HG02885 (cell line): Measurements from ENCODE around the gene GTF2I.
"Not testable (repeated sequence)": the region's sequence is repeated elsewhere in the genome, so short reads cannot be mapped to it uniquely, and the experiment has no call there.

Experiments
- ATAC-seq: cut with Tn5 transposase; IDR thresholded peaks from one replicate; pipeline ENCODE4 v1.9.1; 2021; ENCODE audit warnings: mild to moderate bottlenecking; ENCODE audit not compliant: unreplicated experiment, poor library complexity

Gene GTF2I

GRCh38 chr7:74770062-74770461, 112.5 kb downstream of the GTF2I start:
- not testable (repeated sequence) for ATAC-seq

DNA sequence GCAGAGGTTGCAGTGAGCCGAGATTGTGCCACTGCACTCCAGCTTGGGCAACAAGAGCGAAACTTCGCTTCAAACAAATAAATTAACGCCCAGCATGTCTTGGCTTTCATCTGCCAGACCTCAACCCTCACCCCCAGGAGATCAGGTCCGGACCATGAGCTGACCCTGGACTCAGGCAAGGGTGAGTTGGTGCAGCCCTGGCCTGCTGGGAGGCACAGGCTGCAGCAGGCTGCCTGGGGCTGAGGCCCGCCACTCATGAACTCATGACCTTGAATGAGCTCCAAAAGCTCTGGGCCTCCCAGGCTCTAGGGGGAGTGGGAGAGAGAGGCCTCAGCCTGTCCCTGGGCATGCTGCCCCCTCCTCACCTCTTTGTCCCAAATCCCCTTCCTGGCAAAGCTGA, 114.6 kb downstream of the GTF2I start:
- not testable (repeated sequence) for ATAC-seq

DNA sequence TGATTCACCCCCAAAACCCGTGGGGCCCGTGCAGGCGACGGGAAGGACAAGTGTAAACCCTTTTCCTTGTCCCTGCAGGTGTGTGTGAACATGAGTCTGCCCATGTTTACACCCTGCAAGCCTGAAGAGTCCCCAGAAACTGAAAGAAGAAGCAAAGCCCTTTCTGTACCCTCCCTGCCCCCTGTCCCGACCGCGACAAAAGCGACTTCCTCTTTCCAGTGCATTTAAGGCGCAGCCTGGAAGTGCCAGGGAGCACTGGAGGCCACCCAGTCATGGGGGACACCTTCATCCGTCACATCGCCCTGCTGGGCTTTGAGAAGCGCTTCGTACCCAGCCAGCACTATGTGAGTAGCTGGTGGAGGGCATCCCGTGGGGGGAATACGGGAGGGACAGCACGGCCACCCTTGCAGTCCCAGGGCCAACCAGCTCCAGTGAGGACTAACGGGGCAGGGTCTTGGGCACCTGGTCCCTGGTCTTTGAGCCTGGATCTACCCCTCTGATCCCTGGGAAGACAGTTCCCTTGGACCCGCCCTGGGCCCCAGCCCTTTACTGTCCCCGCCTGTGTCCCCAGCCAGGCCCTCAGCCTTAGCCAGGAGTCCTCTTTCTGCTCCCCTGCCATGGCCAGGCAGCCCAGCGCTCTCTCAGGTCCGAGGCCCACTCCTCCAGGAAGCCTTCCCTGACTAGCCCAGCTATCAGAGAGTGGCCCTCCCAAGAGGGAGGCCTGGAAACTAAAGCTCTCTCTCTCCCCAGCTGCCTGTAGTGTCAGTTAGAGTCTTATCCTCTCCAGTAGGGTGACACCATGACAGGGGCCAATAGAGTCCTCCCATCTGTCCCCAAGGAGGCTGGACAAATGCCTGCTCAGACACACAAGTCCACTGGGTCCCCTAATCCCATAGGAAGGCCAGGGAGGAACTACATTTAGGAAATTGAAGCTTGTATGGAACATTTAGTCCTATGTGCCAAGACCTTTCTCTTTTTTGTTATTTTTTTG, 116.5 kb downstream of the GTF2I start, which contains the start of gene NCF1:
TSS of gene NCF1 (plus strand) at position 252 of the 991 bp plus-strand sequence. CDS start at position 273, 21 bp downstream.
- peak; percentile 77 for ATAC-seq

DNA sequence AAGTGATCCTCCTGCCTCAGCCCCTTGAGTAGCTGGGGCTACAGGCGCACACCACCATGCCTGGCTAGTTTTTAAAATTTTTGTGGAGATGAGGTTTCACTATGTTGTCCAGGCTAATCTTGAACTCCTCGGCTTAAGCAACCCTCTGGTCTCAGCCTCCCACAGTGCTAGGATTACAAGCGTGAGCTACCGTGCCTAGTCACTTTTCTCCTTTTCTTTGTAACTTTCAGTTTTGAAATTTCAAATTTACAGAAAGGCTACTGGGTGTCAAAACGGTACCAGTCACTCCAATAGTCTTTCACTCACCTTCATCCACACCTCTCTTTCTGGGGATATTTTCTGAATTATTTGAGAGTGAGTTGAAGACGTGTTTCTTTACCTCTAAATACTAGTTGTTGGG, 117.6 kb downstream of the GTF2I start:
- peak; percentile 46 for ATAC-seq

DNA sequence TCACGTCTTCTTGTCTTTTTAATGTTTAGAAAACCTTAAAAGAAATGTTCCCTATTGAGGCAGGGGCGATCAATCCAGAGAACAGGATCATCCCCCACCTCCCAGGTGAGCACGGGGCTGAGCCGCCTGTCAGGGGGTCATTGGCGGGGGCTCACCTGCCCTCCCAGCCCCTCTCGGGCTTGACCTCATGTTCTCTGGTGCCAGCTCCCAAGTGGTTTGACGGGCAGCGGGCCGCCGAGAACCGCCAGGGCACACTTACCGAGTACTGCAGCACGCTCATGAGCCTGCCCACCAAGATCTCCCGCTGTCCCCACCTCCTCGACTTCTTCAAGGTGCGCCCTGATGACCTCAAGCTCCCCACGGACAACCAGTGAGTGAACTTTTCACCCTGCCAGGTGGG, 121.5 kb downstream of the GTF2I start:
- not testable (repeated sequence) for ATAC-seq

GRCh38 chr7:74781746-74782145, 124.2 kb downstream of the GTF2I start:
- not testable (repeated sequence) for ATAC-seq

DNA sequence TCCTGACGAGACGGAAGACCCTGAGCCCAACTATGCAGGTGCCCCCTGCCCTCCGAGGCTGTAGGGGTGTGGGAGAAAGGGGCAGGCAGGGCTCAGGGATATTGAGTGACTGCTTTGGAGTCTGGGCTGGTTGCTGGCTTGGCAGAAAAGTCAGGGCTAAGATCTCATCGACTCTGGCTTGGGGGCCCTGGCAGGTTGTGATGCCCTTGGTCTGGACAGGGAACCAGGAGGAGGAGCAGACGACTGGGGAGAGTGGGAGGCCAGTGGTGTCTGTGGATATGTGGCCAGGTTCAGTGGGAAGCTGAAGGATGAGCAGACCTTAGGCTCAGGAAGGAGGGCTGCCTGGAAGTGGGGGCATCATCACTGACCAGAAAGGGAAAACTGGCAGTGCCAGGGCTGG, 126.1 kb downstream of the GTF2I start:
- ATAC-seq: not testable (repeated sequence)

DNA sequence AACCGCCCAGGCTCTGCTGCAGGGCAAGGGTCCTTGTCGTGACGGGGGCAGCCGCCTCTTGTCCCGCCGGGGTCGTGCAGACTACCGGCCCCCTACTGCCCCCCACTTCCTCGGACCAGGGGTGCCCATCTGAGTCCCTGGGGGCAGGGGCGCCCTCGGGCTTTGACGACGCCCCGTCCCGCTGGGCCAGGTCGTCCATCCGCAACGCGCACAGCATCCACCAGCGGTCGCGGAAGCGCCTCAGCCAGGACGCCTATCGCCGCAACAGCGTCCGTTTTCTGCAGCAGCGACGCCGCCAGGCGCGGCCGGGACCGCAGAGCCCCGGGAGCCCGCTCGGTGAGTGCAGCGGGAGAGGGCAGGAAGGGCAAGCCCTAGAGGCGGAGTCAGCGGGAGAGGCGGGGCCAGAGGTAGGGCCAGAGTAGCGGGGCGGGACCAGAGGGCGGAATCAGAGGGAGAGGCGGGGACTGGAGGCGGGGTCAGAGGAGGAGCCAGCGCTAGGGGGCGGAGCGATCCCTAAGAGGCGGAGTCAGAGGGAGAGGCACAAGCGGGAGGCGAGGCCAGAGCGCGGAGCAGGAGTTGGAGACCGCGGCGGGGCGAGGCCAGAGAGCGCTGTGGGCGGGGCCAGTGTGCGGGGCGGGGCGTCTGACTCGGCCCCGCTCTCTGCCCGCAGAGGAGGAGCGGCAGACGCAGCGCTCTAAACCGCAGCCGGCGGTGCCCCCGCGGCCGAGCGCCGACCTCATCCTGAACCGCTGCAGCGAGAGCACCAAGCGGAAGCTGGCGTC, 131.0 kb downstream of the GTF2I start:
- peak; percentile 88 for ATAC-seq

DNA sequence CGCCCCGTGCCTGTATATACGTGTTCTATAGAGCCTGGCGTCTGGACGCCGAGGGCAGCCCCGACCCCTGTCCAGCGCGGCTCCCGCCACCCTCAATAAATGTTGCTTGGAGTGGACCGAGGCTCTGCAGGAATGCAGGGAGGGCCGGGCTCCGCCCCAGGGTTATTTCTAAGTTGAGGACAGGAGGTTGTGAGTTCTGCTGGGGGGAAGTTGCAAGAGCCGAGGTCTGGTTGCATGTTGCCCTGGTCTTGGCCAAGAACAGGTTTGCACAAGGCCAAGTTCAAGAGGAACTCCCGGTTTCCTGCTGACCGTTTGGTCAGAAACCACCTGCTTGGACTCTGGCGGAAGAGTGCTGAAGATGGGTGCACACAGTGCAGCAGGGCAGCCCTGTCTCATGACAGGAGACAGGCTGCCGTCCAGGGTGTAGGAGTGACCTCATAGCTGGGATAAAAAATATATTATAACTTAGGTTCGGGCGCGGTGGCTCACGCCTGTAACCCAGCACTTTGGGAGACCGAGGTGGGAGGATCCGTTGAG, 131.8 kb downstream of the GTF2I start:
- not testable (repeated sequence) for ATAC-seq

- ATAC-seq: not testable (repeated sequence)
These were observed 140.5 kb downstream of the GTF2I start for GRCh38 chr7:74797848-74798622.

GRCh38 chr7:74798644-74799043, 141.1 kb downstream of the GTF2I start:
- ATAC-seq: not testable (repeated sequence)
